Daoy (cell line): ENCODE data around the gene B3GNT9. TPM values are rescaled to one million over a fixed set of nuclear protein-coding genes. Genes with fewer than 3 reads are reported as not detected.
A peak's percentile ranks its signal among the peaks of the same experiment; 100 is the strongest.

Experiments used
- DNase-seq: peaks from one replicate; pipeline ENCODE4 v3.0.0-alpha.2; 2015; ENCODE audit warnings: low read depth
- total RNA-seq: library from RNA; depleted of rRNA; stranded (reverse); fragments of >200 nt; shearing (Covaris generic); gene quantifications from 2 replicates; pipeline ENCODE4 v1.2.3, GENCODE V29; 2014; rRNA removed

B3GNT9 gene
- 5.5 and 9.8 TPM in 2 replicates for total RNA-seq

DNA sequence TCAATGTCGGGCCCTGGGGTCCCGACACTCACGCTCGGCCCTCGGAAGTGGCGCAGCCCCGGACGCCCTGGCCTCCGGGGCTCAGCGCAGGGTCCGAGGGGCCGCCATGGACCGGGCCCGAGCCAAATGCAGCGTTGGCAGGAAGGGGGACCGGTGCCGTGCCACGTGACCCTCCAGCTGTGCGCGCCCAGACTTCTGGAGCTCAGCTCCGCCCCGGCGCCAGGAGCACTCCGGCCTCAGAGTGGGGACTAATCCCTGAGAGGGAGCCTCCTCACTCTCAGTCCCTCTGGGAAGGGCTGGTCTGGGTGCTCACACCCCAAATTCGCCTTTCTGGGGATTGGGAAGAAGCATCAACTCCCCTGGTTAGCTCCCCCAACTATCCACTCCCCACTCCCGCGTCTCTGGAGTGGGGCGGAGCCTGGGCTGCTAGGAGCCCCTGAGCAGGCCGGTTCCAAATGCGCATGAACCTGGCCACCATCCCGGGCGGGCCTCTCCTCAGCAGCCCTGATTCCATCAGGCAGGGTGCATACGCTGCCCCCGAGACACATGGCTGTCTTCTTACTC, at the start of gene B3GNT9:
B3GNT9 (minus strand) TSS at position 166 of the 564 bp plus-strand sequence. CDS start 513 bp downstream, outside the sequence.
- peak; percentile 78 for DNase-seq

GRCh38 chr16:67200491-67200890, 49.7 kb upstream of the B3GNT9 start:
- no peak for DNase-seq

- DNase-seq, result no peak
Measured at GRCh38 chr16:67199808-67200198, 49.0 kb upstream of the B3GNT9 start.

- DNase-seq, result no peak
Measured at GRCh38 chr16:67199011-67199807, 48.4 kb upstream of the B3GNT9 start, which contains the start of gene ELMO3. ELMO3 (plus strand) TSS chr16:67199131; CDS start chr16:67199327, 196 bp downstream.

DNA sequence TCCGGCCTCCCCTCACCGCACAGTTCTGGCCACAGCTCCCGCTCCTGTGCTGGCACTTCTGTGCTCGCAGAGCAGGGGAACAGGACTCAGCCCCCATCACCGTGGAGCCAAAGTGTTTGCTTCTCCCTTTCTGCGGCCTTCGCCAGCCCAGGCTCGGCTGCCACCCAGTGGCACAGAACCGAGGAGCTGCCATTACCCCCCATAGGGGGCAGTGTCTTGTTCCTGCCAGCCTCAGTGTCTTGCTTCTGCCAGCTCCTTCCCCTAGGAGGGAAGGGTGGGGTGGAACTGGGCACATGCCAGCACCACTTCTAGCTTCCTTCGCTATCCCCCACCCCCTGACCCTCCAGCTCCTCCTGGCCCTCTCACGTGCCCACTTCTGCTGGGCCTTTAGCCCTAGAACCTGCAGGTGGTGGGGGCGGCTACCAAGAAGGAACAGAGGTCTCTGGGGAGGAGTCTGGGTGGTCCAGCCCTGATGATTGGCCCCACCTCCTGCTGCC, 47.5 kb upstream of the B3GNT9 start:
- DNase-seq, result no peak

DNA sequence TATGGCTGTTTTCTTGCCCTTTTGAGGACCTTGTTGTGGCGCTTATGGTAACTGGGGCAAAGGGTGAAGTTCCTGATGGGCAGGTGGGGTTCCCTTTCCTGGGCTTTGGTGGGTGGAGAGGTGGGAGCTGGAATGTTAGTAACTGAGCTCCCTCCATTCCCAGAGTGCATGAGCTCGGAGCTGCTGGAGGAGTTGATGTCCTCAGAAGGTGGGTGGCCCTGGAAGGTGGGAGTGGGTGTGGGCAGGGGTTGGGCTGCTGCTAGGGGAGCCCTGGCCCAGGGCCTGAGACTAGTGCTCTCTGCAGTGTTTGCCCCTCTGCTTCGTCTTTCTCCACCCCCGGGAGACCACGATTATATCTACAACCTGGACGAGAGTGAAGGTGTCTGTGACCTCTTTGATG, 46.9 kb upstream of the B3GNT9 start:
- DNase-seq, result no peak

DNA sequence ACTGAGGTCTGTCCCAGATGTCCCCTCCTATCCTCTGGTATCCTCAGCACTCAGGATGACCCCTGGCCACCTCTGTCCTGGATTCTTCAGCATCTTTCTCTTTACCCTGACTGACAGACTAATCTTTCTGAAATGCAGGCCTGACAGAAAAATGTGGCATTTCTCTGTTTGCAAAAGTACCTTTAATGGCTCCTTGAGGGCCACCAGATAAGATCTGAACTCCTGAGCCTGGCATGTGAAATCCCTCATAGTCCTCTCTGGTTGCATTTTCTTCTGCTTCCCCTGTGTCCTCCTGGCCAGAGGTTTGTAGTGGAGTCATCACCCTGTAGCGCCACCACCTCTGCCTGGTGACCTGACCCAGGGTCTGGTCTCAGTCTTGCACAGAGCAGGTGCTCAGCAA, 46.1 kb upstream of the B3GNT9 start:
- DNase-seq, result no peak

DNA sequence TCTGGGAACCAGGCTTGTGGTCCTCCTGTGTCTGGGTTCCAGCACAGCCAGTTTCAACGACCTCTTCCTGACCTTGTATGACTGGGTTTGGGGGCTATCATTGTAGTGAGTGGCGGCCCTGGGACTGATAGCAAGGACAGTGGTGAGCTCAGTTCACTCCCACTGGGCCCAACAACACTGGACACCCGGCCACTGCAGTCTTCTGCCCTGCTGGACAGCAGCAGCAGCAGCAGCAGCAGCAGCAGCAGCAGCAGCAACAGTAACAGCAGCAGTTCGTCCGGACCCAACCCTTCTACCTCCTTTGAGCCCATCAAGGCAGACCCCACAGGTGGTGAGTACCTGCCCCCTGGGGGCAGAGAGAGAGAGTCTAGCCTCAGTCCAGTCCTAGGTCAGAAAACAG, 44.9 kb upstream of the B3GNT9 start:
- DNase-seq, result no peak

- no peak for DNase-seq
Measured at GRCh38 chr16:67194260-67194659, 43.5 kb upstream of the B3GNT9 start.

DNA sequence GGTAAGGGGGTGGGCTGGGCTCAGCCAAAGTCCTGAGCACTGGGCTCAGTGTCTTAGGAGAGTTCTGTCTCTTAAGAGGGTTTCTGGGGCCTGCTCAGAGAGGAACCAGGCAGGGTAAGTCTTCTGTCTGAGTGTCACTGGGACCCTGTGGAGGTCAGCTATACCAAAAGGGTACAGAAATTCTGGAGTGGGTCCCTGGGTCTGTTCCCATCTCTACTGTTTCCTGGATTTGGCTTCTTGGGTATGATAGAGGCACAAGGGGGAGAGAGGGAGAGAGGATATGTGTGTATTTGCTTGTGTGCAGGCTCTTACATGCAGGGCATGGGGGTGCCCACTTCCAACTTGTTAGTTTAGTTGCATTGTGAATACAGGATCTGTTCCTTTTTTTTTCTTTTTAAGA, 42.7 kb upstream of the B3GNT9 start:
- DNase-seq, result no peak

GRCh38 chr16:67192781-67193361, 42.1 kb upstream of the B3GNT9 start:
- no peak for DNase-seq

GRCh38 chr16:67191995-67192681, 41.3 kb upstream of the B3GNT9 start, which contains the start of gene E2F4:
E2F4 (plus strand) TSS chr16:67192155; CDS start chr16:67192228, 73 bp downstream.
- DNase-seq, result peak; percentile 93

- DNase-seq, result no peak
Measured at GRCh38 chr16:67191411-67191994, 40.7 kb upstream of the B3GNT9 start.

DNA sequence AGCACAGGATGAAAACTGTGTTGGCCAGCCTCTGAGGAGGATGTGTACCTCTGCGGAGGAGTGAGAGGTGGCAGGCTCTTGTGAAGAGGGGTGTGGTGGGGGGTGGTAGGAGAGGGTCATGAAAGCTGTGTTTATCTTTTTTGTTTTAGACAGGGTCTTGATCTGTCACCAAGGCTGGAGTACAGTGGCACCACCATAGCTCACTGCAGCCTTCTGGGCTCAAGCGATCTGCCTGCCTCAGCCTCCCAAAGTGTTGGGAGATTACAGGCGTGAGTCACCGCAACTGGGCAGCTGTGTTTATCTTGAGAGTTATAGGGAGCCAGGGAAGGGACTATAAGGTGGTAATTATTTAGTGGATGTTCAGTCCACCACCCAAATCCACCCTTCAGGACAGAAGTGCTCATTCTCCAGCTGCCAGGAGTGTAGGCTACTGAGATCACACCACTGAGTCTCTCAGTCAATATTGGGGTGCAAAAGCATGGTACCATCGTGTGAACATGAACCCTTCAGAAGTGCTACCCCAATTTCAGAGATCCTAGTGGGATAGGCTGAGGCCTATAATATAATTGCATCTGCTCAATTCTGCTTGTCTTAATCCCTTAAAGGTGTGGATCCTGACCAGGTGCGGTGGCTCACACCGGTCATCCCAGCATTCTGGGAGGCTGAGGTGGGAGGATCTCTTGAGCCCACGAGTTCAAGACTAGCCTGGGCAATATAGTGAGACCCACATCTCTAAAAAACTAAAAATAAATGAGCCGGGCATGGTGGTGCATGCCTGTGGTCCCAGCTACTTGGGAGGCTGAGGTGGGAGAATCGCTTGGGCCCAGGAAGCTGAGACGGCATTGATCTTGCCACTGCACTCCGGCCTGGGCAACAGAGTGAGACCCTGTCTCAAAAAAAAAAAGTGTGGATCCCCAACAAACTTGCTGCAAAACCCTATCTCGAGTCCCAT, 39.9 kb upstream of the B3GNT9 start:
- peak; percentile 39 for DNase-seq

DNA sequence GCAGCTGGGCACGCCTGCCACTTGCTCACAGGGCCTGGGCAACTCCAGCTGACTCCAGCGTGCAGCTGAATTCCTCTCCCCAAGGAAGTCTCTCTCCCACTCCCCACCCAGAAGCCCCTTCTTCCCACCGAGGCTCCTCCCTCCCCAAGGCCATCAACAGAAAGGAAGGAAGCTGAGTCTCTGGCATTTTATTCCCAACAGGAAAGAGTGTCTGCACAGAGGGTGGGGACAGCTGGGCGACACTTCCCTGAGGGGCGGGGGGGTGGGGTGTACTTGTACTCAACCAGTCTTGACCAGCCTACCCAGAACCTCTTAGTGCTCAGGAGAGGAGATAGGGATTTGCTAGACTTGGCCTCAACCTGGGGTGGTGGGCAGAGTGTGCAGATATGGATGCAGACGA, 39.2 kb upstream of the B3GNT9 start, which contains the start of gene EXOC3L1:
EXOC3L1 (minus strand) TSS at position 96 of the 400 bp plus-strand sequence. CDS start 460 bp downstream, outside the sequence.
- no peak for DNase-seq

GRCh38 chr16:67188798-67189197, 38.0 kb upstream of the B3GNT9 start:
- no peak for DNase-seq

DNA sequence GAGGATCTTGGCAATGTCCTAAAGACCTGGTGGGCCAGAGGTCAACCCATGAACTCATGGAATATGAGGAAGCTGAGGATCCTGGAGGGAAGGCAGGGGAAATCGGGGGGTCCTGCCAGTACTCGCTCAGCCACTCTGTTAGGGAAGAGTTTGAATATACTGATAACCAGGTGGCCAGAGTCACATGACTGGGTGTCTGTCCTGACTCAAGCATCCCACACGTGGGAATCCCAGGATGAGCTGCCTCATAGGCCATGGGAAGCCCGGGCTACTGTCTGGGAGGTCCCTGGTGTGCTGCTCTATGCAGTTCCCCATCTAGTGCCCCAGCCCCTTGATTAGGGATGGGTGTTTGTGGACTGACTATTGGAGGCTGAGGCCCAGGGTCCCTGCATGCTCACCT, 37.5 kb upstream of the B3GNT9 start:
- no peak for DNase-seq

DNA sequence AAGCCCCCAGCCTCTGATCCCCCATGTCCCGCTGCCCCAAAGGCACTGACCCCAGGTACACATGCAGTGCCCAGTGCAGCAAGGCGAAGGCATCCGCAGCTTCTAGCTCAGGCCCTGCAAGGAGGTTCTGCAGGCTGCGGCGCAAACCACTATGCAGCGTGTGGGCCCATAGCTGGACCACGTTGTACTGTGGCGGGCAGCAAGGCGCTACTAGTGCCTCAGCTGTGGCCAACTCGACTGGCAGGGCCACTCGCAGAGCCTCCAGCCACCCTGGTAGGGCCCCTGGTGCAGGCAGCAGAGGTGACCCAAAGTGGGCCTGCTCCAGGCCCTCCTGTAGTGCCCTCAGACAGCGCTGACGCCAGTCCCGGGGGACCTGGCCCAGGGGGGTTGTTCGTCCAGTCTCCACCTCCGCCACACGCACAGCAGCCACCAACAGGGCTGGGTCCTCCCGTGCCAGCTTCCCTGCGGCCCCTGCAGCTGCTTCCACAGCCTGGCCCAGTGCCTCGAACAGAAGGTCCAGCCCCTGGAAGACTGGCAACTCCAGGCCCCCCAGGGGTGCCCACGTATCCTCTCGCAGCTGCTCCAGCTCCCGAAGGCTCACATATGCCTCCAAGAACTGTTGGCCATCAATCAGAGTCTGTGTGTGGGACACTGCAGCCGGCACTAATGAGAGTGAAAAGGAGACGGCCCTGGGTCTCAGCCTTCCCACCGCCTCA, 36.5 kb upstream of the B3GNT9 start:
- no peak for DNase-seq

GRCh38 chr16:67186550-67186950, 35.8 kb upstream of the B3GNT9 start:
- peak; percentile 40 for DNase-seq
